Prostate gland (tissue), 2 donors: ENCODE results near the gene MBD3L4. TPM values are rescaled to one million over a fixed set of nuclear protein-coding genes. Genes with fewer than 3 reads are reported as not detected.
A peak's percentile ranks its signal among the peaks of the same experiment; 100 is the strongest.

Source experiments
- DNase-seq: peaks from one replicate; pipeline ENCODE4 v3.0.0-alpha.2; 2019; ENCODE audit warnings: low spot score
- H3K27ac ChIP-seq, 2 donors: fragments of 200-600 bp; sonication (generic); 2 replicates each; pipeline ENCODE4 v1.5.1; 2017 to 2019
- H3K27me3 ChIP-seq: fragments of 200-600 bp; sonication (generic); replicated peaks from 2 replicates; pipeline ENCODE4 v1.5.1; 2019; ENCODE audit not compliant: insufficient read depth
- H3K36me3 ChIP-seq, 2 donors: fragments of 200-600 bp; sonication (generic); 1 replicate in 1 of 2; 2 replicates in 1 of 2; pipeline versions ENCODE4 v1.5.1 to v1.8.1; 2017 to 2019
- H3K4me1 ChIP-seq: fragments of 200-600 bp; sonication (generic); replicated peaks from 2 replicates; pipeline ENCODE4 v1.5.1; 2019
- H3K4me3 ChIP-seq, 2 donors: fragments of 200-600 bp; sonication (generic); 2 replicates each; pipeline ENCODE4 v1.5.1; 2017 to 2019
- H3K9me3 ChIP-seq: fragments of 200-600 bp; sonication (generic); 2 replicates; pipeline ENCODE4 v1.5.1; 2017
- CTCF ChIP-seq, 4 experiments: fragments of 200-600 bp in 2 of 4; fragments of 450-650 bp in 2 of 4; sonication (generic) in 2 of 4; IDR thresholded peaks; 1 replicate in 3 of 4; 2 replicates in 1 of 4; pipeline ENCODE4 v1.5.1; 2016 to 2019; ENCODE audit warnings: antibody characterized with exemption in 4 of 4, mild to moderate bottlenecking in 2 of 4, moderate library complexity in 2 of 4
- POLR2A ChIP-seq: fragments of 450-650 bp; IDR thresholded peaks from one replicate; pipeline ENCODE4 v1.6.1; 2016; ENCODE audit warnings: antibody characterized with exemption, mild to moderate bottlenecking
- POLR2AphosphoS5 ChIP-seq: sonication (generic); formaldehyde crosslinking; IDR thresholded peaks from one replicate; pipeline ENCODE4 v1.6.1; 2017; ENCODE audit warnings: antibody characterized with exemption
- WGBS: methylation state at CpG from one replicate; pipeline ENCODE4 v1.1.5; 2018; 5-methylcytosine and 5-hydroxymethylcytosine counted together
- intact Hi-C: fragments of 100-400 bp; cut with DNase I; formaldehyde crosslinking; loops from one replicate; pipeline ENCODE4 v1.14.2; 2022
- total RNA-seq, 2 donors: library from RNA; depleted of rRNA; stranded (reverse); fragments of >200 nt; gene quantifications; one replicate each; pipeline ENCODE4 v1.1.0, GENCODE V29; 2016

MBD3L4 gene
- total RNA-seq, 2 donors from 2014 or later, result 1.5 TPM; not detected in 1

- Histone ChIP-seq H3K4me3 (no peak overlapping the region), H3K4me1 (no peaks in the 10 kb centered on the region), H3K27ac (no peak overlapping the region), H3K27me3 (no peaks in the 10 kb centered on the region), H3K36me3 (peaks cover 15 to 56% of the 10 kb centered on the region in 2 donors), H3K9me3 (no peaks in the 10 kb centered on the region)
- no peak for DNase-seq
- 97% methylated on average over 29 of the region's 29 CpGs for WGBS
- TF ChIP-seq CTCF (IDR thresholded peaks at IDR 0.05), result no peak
- intact Hi-C loops, result no loop called here
Measured at GRCh38 chr19:7074705-7075282, 34.8 kb upstream of the MBD3L4 start.

GRCh38 chr19:7072541-7072940 is 32.6 kb upstream of the MBD3L4 start:
- no peak overlapping the region for H3K27ac ChIP-seq
- H3K9me3 ChIP-seq, result no peaks in the 10 kb centered on the region
- peaks cover 7 to 41% of the 10 kb centered on the region in 2 donors for H3K36me3 ChIP-seq
- WGBS, result 89% methylated on average over 6 of the region's 6 CpGs
- no peak overlapping the region for H3K4me3 ChIP-seq
- no peaks in the 10 kb centered on the region for H3K27me3 ChIP-seq
- DNase-seq, result no peak
- intact Hi-C loops, result no loop called here
- TF ChIP-seq POLR2AphosphoS5 (no peak), CTCF (IDR thresholded peaks at IDR 0.05) (no peak), POLR2A (no peak)
- no peaks in the 10 kb centered on the region for H3K4me1 ChIP-seq

GRCh38 chr19:7069904-7070226 is 29.9 kb upstream of the MBD3L4 start:
- no peak for DNase-seq
- WGBS, result under 1% methylated on average over 12 of the region's 12 CpGs
- intact Hi-C loops, result no loop called here

GRCh38 chr19:7069042-7069903 is 29.3 kb upstream of the MBD3L4 start, which contains the start of gene ZNF557:
ZNF557 (plus strand) TSS chr19:7069703; CDS start chr19:7075075, 5,372 bp downstream.
- under 1% methylated on average over 52 of the region's 56 CpGs for WGBS
- H3K27ac ChIP-seq, result peak within 1 kb of the TSS; percentile 79 to 85

More at GRCh38 chr19:7069904-7070226, 29.9 kb upstream of the MBD3L4 start:
- Histone ChIP-seq H3K9me3 (no peaks in the 10 kb centered on the region), H3K27ac (peak overlapping the region; percentile 79 to 85), H3K4me3 (peak overlapping the region; percentile 78 to 94), H3K4me1 (no peaks in the 10 kb centered on the region), H3K36me3 (peaks cover 3 to 23% of the 10 kb centered on the region in 2 donors), H3K27me3 (no peaks in the 10 kb centered on the region)
- TF ChIP-seq POLR2A (no peak), POLR2AphosphoS5 (no peak), CTCF (IDR thresholded peaks at IDR 0.05) (no peak)

More at GRCh38 chr19:7069042-7069903, 29.3 kb upstream of the MBD3L4 start, which contains the start of gene ZNF557:
- peaks cover 3 to 20% of the 10 kb centered on the region in 2 donors for H3K36me3 ChIP-seq
- H3K9me3 ChIP-seq, result no peaks in the 10 kb centered on the region
- H3K4me1 ChIP-seq, result no peaks in the 10 kb centered on the region
- H3K27me3 ChIP-seq, result no peaks in the 10 kb centered on the region
- H3K4me3 ChIP-seq, result peak within 1 kb of the TSS; percentile 78 to 94
- intact Hi-C loops, result no loop called here
- DNase-seq, result peak; percentile 98
- TF ChIP-seq CTCF (IDR thresholded peaks at IDR 0.05) (peak in 1 of 4 experiments; percentile 2), POLR2A (peak; percentile 33), POLR2AphosphoS5 (peak; percentile 83)
